GM18951 (cell line): ENCODE data around the gene SH3BGR.

Source experiments
- POLR2A ChIP-seq: IDR thresholded peaks from 4 replicates; pipeline ENCODE4 v1.6.1; 2011; ENCODE audit warnings: mild to moderate bottlenecking; ENCODE audit not compliant: insufficient read length, insufficient read depth; ENCODE audit errors: extremely low read depth
- in situ Hi-C: fragments of 300-500 bp; cut with MboI; formaldehyde crosslinking; loops from one replicate; pipeline ENCODE4 v1.12.0; 2022; ENCODE audit warnings: low sequenced_read_pairs, mixed read lengths, inconsistent platforms; ENCODE audit not compliant: unreplicated experiment

Gene SH3BGR

DNA sequence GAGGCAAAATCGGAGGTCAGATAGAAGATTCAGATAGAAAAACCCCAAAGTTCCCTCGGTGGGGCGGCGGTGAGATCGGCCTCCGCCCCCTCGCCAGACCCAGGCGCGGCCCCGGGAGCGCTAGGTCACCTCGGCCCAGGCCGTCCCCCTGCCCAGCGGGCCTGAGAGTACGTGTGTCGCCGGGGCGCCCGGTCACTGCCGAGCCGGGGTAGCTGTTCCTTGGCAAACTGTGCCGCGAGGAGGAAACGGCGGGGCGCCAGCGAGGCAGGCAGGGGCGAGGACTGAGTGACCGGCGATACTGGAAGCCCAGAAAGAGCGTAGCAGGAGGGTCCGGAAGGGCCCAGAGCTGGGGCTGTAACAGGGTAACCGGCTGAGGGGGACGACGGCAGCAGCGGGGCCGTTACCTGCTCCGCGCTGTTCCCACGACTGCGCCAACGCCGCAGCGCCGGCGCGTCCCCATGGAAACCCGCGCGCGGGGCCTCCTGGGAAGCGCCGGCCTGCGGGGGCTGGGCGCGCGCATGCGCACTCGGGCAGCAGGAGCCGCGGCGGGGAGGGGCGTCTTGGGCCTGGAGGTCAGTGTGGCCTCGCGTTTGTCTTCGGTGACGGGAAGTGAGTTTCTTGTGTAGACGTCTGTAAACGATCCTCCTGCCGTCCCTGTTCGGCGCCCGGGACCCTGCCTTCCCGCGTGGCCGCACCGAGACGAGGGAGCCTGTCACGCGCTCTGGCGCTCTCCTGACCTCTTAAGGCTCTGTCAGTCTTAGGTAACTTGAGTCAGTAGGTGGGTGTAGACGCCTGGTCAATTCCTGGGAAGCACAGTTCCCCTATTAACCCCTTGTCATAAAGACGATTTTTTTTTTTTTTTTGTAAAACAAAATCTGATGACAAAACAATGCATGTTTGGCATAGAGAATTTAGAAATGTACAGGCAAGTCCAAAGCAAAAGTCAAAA lies 6.2 kb upstream of the SH3BGR start, which contains the start of gene LCA5L:
Gene LCA5L, minus strand, starts transcription at position 458 of the 949 bp plus-strand sequence. CDS start 17,285 bp downstream, outside the sequence.
- in situ Hi-C loops = loop anchor here (25.0 kb wide), 1 partner anchor 708 kb away; no protein-coding TSS in a partner anchor
- TF ChIP-seq POLR2A = peak; percentile 85

- in situ Hi-C loops = loop anchor here (25.0 kb wide), 1 partner anchor 710 kb away; no protein-coding TSS in a partner anchor
- TF ChIP-seq POLR2A = no peak
These were observed 4.5 kb upstream of the SH3BGR start for GRCh38 chr21:39447264-39447663.

- TF ChIP-seq POLR2A = no peak
- in situ Hi-C loops = no loop called here
These were observed 618 bp downstream of the SH3BGR start for GRCh38 chr21:39452207-39452969.

DNA sequence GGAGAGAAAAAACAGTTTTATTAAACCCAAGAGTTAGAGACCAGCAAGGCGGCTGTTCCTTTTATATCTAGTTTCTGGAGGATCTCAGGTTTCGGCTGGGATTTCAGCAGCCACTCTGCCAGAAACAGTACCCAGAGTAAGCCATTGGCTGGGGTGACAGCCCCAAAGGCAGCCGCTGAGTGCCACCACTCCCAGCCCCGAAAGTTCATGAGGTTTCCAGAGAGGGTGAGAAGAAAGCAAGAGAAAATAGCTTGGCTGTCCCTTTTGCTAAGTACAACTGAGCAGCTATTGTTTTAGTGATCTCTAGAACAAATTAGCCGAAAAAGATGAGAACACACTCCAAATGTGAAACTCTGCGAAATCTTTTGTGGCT lies 1.2 kb downstream of the SH3BGR start:
- in situ Hi-C loops = no loop called here
- no peak for TF ChIP-seq POLR2A

- in situ Hi-C loops = no loop called here
- TF ChIP-seq POLR2A = no peak
These were observed 1.9 kb downstream of the SH3BGR start for GRCh38 chr21:39453571-39454179.

- in situ Hi-C loops = no loop called here
- TF ChIP-seq POLR2A = no peak
These were observed 3.3 kb downstream of the SH3BGR start for GRCh38 chr21:39454949-39455668.

DNA sequence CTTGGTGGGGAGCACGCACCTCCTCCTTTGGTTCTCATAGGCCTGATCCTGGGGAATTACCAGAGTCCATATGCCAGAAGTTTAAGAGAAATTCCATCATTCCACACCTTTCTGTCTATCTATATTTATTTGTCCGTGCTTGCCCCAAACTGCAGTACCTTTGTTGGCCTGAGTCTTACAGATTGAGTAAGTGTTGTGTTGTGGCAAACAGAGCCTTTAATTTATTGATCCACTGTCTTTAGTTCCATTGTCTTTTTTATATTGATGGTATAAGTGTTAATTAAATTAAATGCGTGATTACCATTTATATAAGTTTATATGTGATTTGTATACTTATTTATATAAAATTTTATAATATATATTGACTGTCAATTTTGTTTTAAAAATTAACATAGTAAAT lies 4.9 kb downstream of the SH3BGR start:
- in situ Hi-C loops = no loop called here
- TF ChIP-seq POLR2A = no peak

GRCh38 chr21:39461419-39461818 lies 9.6 kb downstream of the SH3BGR start:
- no peak for TF ChIP-seq POLR2A
- in situ Hi-C loops = no loop called here

DNA sequence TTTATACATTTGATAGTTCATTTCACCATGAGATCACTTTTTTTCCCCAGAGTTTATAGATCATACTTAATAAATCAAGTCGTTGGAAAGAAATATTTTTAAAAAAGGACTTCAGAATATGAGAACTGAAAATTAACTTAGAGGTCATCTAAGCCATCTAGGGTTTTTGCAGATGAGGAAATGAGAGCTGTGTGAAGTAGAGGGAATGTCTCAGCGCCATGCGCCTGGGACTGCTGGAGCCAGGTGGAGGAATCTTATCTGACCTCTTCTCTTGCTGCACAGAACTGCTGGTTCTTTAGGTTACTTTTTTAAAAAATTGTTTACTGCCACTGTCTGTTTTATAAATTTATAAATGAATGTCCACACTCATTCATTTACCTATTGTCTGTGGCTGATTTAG lies 11.5 kb downstream of the SH3BGR start:
- TF ChIP-seq POLR2A = no peak
- in situ Hi-C loops = no loop called here

- no peak for TF ChIP-seq POLR2A
- in situ Hi-C loops = no loop called here
These were observed 14.8 kb downstream of the SH3BGR start for GRCh38 chr21:39466584-39466983.

DNA sequence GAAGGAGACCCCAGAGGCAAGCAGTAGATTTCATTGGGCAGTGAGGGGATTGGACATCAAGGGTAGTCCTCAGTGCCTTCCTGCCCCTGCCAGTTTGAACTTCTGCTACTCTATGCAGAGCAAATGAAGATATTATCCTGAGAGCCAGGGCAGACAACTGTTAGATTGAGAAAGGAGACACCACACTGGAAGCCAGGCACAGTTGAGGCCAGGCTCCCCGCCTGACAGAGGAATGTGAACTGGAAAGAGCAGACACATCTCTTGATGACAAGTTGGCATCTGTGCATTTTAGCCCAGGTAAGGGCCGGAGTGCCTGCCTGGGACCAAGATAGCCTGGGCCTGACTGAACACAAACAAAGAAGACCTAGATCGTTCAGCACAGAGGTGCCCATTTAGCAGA lies 16.0 kb downstream of the SH3BGR start:
- TF ChIP-seq POLR2A = no peak
- in situ Hi-C loops = no loop called here

DNA sequence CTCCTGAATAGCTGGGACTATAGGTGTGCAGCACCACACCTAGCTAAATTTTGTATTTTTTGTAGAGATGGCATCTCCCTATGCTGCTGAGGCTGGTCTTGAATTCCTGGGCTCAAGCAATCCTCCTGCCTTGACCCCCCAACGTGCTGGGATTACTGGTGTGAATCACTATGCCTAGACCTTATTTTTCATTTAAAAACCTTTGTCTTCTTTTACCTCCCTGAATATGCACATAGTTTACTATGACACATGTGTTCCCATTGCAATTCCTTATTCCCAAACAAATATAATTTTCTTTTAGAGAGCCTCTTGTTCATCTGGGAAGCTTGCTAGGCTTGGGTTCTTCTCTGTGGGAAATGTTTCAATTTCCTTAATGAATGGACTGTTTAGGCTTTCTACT lies 16.8 kb downstream of the SH3BGR start:
- in situ Hi-C loops = no loop called here
- TF ChIP-seq POLR2A = no peak
